HG03342 (cell line): Measurements from ENCODE around the gene ST3GAL3.
"Not testable (repeated sequence)": the region's sequence is repeated elsewhere in the genome, so short reads cannot be mapped to it uniquely, and the experiment has no call there.

Experiments used
- ATAC-seq: cut with Tn5 transposase; IDR thresholded peaks from one replicate; pipeline ENCODE4 v1.9.1; 2021; ENCODE audit warnings: mild to moderate bottlenecking, moderate library complexity; ENCODE audit not compliant: unreplicated experiment

The ST3GAL3 gene

GRCh38 chr1:43818691-43819090 lies 111.4 kb downstream of the ST3GAL3 start:
- ATAC-seq, result no peak

GRCh38 chr1:43819357-43819756 lies 112.0 kb downstream of the ST3GAL3 start:
- no peak for ATAC-seq

GRCh38 chr1:43821471-43821870 lies 114.1 kb downstream of the ST3GAL3 start:
- ATAC-seq, result no peak

- ATAC-seq, result no peak
Measured at GRCh38 chr1:43822040-43822690, 114.8 kb downstream of the ST3GAL3 start.

GRCh38 chr1:43824795-43825194 lies 117.5 kb downstream of the ST3GAL3 start:
- ATAC-seq, result no peak

GRCh38 chr1:43828574-43828973 lies 121.2 kb downstream of the ST3GAL3 start:
- no peak for ATAC-seq

- no peak for ATAC-seq
Measured at GRCh38 chr1:43830802-43831201, 123.5 kb downstream of the ST3GAL3 start.

- ATAC-seq, result no peak
Measured at GRCh38 chr1:43831851-43832250, 124.5 kb downstream of the ST3GAL3 start.

- no peak for ATAC-seq
Measured at GRCh38 chr1:43832255-43832654, 124.9 kb downstream of the ST3GAL3 start.

- no peak for ATAC-seq
Measured at GRCh38 chr1:43832998-43833397, 125.7 kb downstream of the ST3GAL3 start.

- ATAC-seq, result not testable (repeated sequence)
Measured at GRCh38 chr1:43833902-43834279, 126.6 kb downstream of the ST3GAL3 start.

GRCh38 chr1:43834280-43835081 lies 127.1 kb downstream of the ST3GAL3 start:
- ATAC-seq, result no peak

- ATAC-seq, result no peak
Measured at GRCh38 chr1:43835082-43836021, 128.0 kb downstream of the ST3GAL3 start.

- ATAC-seq, result no peak
Measured at GRCh38 chr1:43836267-43836951, 129.1 kb downstream of the ST3GAL3 start.

- ATAC-seq, result no peak
Measured at GRCh38 chr1:43839056-43839455, 131.7 kb downstream of the ST3GAL3 start.

- ATAC-seq, result no peak
Measured at GRCh38 chr1:43841321-43842174, 134.2 kb downstream of the ST3GAL3 start.

- no peak for ATAC-seq
Measured at GRCh38 chr1:43842175-43842498, 134.8 kb downstream of the ST3GAL3 start.

- no peak for ATAC-seq
Measured at GRCh38 chr1:43843684-43844083, 136.3 kb downstream of the ST3GAL3 start.

- no peak for ATAC-seq
Measured at GRCh38 chr1:43844114-43844513, 136.8 kb downstream of the ST3GAL3 start.

- no peak for ATAC-seq
Measured at GRCh38 chr1:43847290-43847689, 140.0 kb downstream of the ST3GAL3 start.
